Fibroblast of villous mesenchyme (primary cell): ENCODE results near the gene ZNHIT6. TPM values are rescaled to one million over a fixed set of nuclear protein-coding genes. Genes with fewer than 3 reads are reported as not detected.
A peak's percentile ranks its signal among the peaks of the same experiment; 100 is the strongest.

ENCODE experiments used
- DNase-seq: peaks from one replicate; pipeline ENCODE4 v3.0.0-alpha.2; 2010; ENCODE audit warnings: low read depth
- H3K4me3 ChIP-seq: 2 replicates; pipeline ENCODE4 v1.5.1; 2011; ENCODE audit warnings: low read depth, mild to moderate bottlenecking, low read length
- CTCF ChIP-seq: IDR thresholded peaks from 2 replicates; pipeline ENCODE4 v1.5.1; 2012; ENCODE audit warnings: low read depth, mild to moderate bottlenecking, low read length; ENCODE audit not compliant: insufficient read depth
- total RNA-seq: library from RNA; depleted of rRNA; stranded (reverse); fragments of >200 nt; gene quantifications from 2 replicates; pipeline ENCODE4 v1.2.3, GENCODE V29; 2012

ZNHIT6 gene, protein sequence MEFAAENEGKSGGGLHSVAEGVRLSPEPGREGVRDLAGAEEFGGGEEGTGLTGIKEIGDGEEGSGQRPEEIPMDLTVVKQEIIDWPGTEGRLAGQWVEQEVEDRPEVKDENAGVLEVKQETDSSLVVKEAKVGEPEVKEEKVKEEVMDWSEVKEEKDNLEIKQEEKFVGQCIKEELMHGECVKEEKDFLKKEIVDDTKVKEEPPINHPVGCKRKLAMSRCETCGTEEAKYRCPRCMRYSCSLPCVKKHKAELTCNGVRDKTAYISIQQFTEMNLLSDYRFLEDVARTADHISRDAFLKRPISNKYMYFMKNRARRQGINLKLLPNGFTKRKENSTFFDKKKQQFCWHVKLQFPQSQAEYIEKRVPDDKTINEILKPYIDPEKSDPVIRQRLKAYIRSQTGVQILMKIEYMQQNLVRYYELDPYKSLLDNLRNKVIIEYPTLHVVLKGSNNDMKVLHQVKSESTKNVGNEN
- total RNA-seq, result 10.3 and 17.3 TPM in 2 replicates

DNA sequence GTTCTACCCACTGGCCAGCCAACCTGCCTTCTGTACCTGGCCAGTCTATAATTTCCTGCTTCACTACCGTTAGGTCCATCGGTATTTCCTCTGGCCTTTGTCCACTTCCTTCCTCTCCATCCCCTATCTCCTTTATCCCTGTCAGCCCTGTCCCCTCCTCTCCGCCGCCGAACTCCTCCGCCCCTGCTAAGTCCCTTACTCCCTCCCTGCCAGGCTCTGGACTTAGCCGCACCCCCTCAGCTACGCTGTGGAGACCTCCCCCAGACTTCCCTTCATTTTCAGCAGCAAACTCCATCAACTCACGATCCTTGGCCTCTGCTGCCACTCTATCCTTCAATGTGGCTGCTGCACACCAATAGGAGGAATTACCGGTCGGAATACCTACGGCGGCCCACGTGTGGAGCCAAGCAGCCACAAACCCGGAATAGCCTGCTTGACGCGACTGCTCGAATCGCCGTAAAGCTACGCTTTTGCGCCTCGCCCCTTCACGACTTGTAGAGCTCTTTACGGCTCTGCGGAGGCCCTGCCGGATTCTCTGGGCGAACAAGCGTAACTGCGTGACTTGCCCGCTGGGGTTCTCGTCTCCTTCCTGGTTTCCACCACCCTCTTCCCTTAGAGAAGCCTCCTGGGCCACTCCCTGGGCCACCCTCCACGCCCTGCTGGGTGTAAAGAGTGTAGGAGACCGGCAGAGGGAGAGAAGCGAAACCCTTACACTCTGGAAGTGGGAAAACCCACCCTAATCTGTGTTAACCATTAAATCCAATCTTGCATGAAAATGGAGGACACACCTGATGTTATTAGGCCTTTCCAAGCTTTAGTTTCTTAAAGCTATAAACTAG is at the start of gene ZNHIT6:
Gene ZNHIT6 (minus strand): TSS at position 444 of the 839 bp plus-strand sequence. CDS start 149 bp downstream, at position 295.
- peak; percentile 55 for TF ChIP-seq CTCF
- H3K4me3 ChIP-seq, result peak within 1 kb of the TSS; percentile 99
- DNase-seq, result peak; percentile 96

- TF ChIP-seq CTCF, result no peak
- DNase-seq, result no peak
- H3K4me3 ChIP-seq, result no peak overlapping the region
Measured at GRCh38 chr1:85756864-85757263, 48.6 kb upstream of the ZNHIT6 start.

DNA sequence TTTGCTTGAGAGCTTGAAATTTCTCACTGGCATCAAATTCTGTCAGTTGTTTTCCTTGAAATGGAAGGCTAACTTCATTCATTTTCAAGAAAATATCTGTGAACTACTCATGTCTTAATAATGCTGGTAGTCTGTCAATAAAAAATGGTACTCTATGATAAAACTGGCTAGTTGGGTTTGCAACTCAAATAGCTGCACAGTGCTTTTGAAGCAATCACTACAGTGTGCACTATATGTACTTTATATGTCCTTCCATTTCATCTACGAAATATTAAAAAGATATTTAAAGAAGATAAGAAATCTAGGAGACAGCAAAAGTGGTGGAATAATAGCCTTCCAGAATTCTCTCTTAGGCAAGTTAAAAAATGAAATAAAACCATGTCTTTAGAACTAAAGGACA is 39.9 kb upstream of the ZNHIT6 start:
- TF ChIP-seq CTCF, result no peak
- H3K4me3 ChIP-seq, result no peak overlapping the region
- no peak for DNase-seq

DNA sequence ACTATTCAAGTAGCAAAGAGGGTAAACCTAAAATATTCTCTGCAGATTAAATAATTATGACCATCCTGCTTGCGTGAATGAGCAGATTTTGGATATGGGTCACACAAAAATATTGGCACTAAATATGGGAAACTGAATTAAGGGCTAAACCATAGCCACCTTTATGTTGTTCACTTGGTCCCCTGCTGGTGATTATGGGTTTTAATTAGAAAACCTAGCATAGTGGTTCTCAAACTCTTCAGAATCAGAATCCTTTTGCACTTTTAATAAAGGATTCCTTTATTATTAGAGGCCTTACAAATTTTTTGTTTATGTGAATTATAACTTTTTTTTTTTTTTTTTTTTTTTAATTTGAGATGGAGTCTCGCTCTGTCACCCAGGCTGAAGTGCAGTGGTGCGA is 38.5 kb upstream of the ZNHIT6 start:
- H3K4me3 ChIP-seq, result no peak overlapping the region
- DNase-seq, result no peak
- TF ChIP-seq CTCF, result peak; percentile 7

DNA sequence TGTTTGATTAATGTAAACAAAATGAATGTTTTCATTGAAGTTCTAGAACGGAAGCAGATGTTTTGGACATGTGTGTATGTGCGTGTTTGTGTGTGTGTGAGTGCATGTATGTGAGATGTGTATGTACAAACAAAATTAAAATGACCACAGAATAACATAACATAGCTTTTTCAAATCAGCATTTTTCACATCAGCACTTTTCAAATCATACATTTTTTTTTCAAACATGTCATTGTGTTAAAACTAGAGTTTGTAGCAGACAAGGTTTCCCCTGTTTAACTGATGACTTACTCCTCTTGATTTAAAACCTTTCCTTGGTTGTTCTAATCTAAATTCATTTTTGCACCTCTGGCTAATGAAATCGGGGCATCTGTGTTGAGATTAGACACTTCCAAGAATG is 35.6 kb upstream of the ZNHIT6 start:
- no peak for TF ChIP-seq CTCF
- no peak overlapping the region for H3K4me3 ChIP-seq
- DNase-seq, result no peak

DNA sequence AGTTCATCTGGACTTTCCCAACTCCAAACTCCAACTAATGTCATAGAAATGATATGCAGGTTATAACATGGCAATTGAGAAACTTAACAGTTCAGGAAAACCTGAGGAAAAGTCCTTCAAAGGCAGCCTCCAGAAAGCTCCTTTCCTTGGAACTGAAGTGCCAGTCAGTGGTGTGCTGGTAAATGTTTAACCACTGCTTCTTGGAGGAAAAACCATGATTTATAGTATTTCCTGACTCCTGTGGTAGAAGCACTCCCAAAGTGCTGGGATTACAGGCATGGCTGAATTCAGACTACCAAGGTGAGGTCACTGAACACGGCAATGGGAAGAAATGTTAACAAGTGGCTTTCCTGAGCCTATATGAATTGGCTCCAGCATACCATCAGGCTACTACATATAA is 26.7 kb upstream of the ZNHIT6 start:
- no peak overlapping the region for H3K4me3 ChIP-seq
- no peak for DNase-seq
- TF ChIP-seq CTCF, result no peak
